Body of pancreas (tissue), 4 donors: Measurements from ENCODE around the gene ZPLD1.

Experiments
- CTCF ChIP-seq, 7 experiments: fragments of 450-650 bp in 4 of 7; fragments of 200-600 bp in 3 of 7; sonication (generic) in 3 of 7; IDR thresholded peaks; one replicate each; pipeline ENCODE4 v1.5.1; 2016 to 2019; ENCODE audit warnings: antibody characterized with exemption in 7 of 7
- POLR2A ChIP-seq, 3 donors: fragments of 450-650 bp; IDR thresholded peaks; one replicate each; pipeline ENCODE4 v1.6.1; 2016; ENCODE audit warnings: antibody characterized with exemption in 3 of 3, mild to moderate bottlenecking in 2 of 3

GRCh38 chr3:102525624-102526023, 90.8 kb downstream of the ZPLD1 start:
- TF ChIP-seq POLR2A (IDR thresholded peaks at IDR 0.05) (no peak), CTCF (IDR thresholded peaks at IDR 0.05) (no peak)
